ENCODE measurements around the gene RBM10.
A peak's percentile ranks its signal among the peaks of the same experiment; 100 is the strongest.

Gene RBM10

GRCh38 chrX:47177079-47177478 is 32.1 kb downstream of the RBM10 start:
- H3K4me1 ChIP-seq (ENCODE audit: insufficient read depth, low read length) = 0 out of 2 replicates have a peak, but pooled peaks cover 8% of the 10 kb centered on the region
- H3K9ac ChIP-seq (ENCODE audit: low read depth, low read length) = no peak overlapping the region
- peaks cover 20% of the 10 kb centered on the region for H3K36me3 ChIP-seq (ENCODE audit: insufficient read depth, low read length)
- H3K9me3 ChIP-seq (ENCODE audit: control insufficient read depth, insufficient read depth, low read length) = no peaks in the 10 kb centered on the region

DNA sequence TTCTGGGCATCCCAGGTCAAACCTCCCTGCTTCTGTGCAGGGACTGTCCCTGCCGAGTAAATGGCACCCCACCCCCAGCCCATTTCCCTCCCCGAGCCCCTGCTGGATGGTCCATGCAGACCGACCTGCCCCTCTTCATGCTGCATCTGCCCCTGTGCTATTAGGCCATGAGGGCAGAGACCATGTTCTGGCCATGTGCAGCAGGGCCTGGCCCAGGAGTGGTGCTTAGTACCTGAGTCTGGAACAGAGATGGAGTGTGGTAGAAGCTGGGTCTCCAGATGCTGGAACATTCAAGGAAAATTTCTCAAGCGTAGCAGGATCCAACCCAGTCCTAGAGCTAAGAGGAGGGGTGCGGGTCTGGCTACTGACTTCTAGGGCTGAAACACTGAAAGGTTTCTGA is 33.3 kb downstream of the RBM10 start:
- Histone ChIP-seq H3K9me3 (ENCODE audit: control insufficient read depth, insufficient read depth, low read length) (no peaks in the 10 kb centered on the region), H3K9ac (ENCODE audit: low read depth, low read length) (no peak overlapping the region), H3K36me3 (ENCODE audit: insufficient read depth, low read length) (peaks cover 17% of the 10 kb centered on the region), H3K4me1 (ENCODE audit: insufficient read depth, low read length) (0 out of 2 replicates have a peak, but pooled peaks cover 8% of the 10 kb centered on the region)

DNA sequence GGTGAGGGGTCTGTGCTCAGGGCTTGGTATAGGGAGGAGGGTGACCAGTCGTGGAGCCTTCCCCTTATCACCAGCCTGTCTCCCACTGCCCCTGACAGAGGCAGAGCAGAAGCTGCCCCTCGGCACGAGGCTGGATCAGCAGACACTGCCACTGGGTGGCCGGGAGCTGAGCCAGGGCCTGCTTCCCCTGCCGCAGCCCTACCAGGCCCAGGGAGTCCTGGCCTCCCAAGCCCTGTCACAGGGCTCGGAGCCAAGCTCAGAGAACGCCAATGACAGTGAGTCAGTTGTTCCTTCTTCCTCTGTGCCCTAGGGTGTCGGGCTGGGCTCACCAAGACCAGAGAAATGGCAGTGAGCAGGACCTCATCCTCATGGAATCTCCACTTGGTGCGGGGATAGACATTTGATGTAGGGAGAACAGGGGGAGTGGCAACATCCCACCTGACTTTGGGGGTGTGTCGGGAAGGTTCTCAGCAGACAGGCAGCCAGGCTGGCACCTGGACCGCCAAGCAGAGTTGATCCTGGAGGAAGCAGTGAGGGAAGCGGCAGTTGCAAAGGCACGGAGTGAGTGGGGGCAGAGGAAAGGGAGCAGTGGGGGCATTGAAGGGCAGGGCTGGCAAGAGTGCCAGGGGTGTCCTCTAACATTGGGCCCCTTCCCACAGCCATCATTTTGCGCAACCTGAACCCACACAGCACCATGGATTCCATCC is 34.4 kb downstream of the RBM10 start:
- Histone ChIP-seq H3K9ac (ENCODE audit: low read depth, low read length) (no peak overlapping the region), H3K4me1 (ENCODE audit: insufficient read depth, low read length) (0 out of 2 replicates have a peak, but pooled peaks cover 8% of the 10 kb centered on the region), H3K36me3 (ENCODE audit: insufficient read depth, low read length) (peaks cover 17% of the 10 kb centered on the region), H3K9me3 (ENCODE audit: control insufficient read depth, insufficient read depth, low read length) (no peaks in the 10 kb centered on the region)

DNA sequence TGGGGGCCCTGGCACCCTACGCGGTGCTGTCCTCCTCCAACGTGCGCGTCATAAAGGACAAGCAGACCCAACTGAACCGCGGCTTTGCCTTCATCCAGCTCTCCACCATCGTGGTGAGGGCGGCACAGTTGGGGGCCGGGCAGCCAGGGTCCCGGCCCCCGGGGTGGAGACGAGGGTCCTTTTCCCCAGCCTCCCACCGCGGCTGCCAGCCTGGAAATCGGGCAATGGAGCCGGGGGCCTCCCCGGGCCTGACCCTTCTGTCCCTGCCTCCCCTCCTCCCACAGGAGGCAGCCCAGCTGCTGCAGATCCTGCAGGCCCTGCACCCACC is 34.9 kb downstream of the RBM10 start:
- H3K4me1 ChIP-seq (ENCODE audit: insufficient read depth, low read length) = 0 out of 2 replicates have a peak, but pooled peaks cover 8% of the 10 kb centered on the region
- no peaks in the 10 kb centered on the region for H3K9me3 ChIP-seq (ENCODE audit: control insufficient read depth, insufficient read depth, low read length)
- H3K9ac ChIP-seq (ENCODE audit: low read depth, low read length) = no peak overlapping the region
- peaks cover 17% of the 10 kb centered on the region for H3K36me3 ChIP-seq (ENCODE audit: insufficient read depth, low read length)

- no peaks in the 10 kb centered on the region for H3K9me3 ChIP-seq (ENCODE audit: control insufficient read depth, insufficient read depth, low read length)
- peaks cover 17% of the 10 kb centered on the region for H3K36me3 ChIP-seq (ENCODE audit: insufficient read depth, low read length)
- no peak overlapping the region for H3K9ac ChIP-seq (ENCODE audit: low read depth, low read length)
- 0 out of 2 replicates have a peak, but pooled peaks cover 7% of the 10 kb centered on the region for H3K4me1 ChIP-seq (ENCODE audit: insufficient read depth, low read length)
Measured at GRCh38 chrX:47180346-47180745, 35.3 kb downstream of the RBM10 start.

DNA sequence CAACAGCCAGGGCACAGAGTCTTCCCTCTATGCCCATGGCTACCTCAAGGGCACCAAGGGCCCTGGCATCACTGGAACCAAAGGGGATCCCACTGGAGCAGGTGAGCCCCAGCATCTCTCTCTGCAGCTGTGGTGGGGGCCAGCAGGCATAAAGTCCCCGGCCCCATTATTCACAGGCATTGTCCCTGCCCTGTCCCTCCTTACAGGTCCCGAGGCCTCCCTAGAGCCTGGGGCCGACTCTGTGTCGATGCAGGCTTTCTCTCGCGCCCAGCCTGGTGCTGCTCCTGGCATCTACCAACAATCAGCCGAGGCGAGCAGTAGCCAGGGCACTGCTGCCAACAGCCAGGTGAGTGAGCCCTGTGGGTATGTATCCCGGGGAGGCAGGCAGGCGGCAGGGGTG is 36.3 kb downstream of the RBM10 start:
- Histone ChIP-seq H3K36me3 (ENCODE audit: insufficient read depth, low read length) (peaks cover 17% of the 10 kb centered on the region), H3K9me3 (ENCODE audit: control insufficient read depth, insufficient read depth, low read length) (no peaks in the 10 kb centered on the region), H3K9ac (ENCODE audit: low read depth, low read length) (no peak overlapping the region), H3K4me1 (ENCODE audit: insufficient read depth, low read length) (0 out of 2 replicates have a peak, but pooled peaks cover 4% of the 10 kb centered on the region)

DNA sequence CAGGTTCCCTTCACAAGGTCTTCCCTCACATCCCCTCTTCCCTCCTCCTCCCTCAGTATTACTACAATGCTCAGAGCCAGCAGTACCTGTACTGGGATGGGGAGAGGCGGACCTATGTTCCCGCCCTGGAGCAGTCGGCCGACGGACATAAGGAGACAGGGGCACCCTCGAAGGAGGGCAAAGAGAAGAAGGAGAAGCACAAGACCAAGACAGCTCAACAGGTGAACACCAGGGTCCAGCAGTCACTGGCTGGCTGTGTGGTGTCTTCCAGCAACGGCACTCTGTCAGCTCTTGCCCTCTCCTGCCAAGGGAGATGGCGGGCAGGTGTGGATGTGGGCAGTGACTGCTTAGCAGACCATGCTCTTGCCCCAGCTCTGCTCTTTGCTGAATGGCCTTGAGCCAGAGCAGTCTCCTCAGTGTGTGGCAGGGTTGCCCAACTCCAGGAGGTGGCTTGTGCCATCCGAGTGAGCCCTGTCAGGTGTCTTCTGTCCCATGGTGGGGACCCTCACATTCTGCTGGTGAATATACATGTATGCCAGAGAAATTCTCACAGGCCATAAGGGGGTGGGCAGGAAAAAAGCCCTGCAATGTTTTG is 37.2 kb downstream of the RBM10 start:
- H3K36me3 ChIP-seq (ENCODE audit: insufficient read depth, low read length) = peaks cover 12% of the 10 kb centered on the region
- H3K4me1 ChIP-seq (ENCODE audit: insufficient read depth, low read length) = no peaks in the 10 kb centered on the region
- H3K9me3 ChIP-seq (ENCODE audit: control insufficient read depth, insufficient read depth, low read length) = no peaks in the 10 kb centered on the region
- H3K9ac ChIP-seq (ENCODE audit: low read depth, low read length) = no peak overlapping the region

DNA sequence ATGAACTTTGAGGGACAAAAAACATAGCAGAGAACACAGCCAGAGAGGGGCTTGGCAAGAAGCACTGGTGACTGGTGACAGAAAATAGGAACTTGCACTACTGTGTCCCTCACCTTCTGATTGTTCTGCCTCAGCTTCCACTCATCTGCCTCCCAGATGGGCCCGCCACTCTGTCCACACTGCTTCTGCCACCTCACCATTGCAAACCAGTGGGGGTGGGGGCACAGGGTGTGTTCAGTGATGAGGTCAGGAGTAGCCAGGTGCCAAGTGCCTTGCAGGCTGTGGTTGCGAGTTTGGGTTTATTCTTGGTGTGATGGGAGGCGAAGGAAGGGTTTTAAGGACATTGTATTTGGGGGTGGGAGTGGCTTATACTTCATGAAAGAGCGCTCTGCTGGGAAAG is 39.5 kb downstream of the RBM10 start:
- Histone ChIP-seq H3K36me3 (ENCODE audit: insufficient read depth, low read length) (no peaks in the 10 kb centered on the region; the same call in none of the 2 replicates), H3K9me3 (ENCODE audit: control insufficient read depth, insufficient read depth, low read length) (no peaks in the 10 kb centered on the region), H3K9ac (ENCODE audit: low read depth, low read length) (no peak overlapping the region), H3K4me1 (ENCODE audit: insufficient read depth, low read length) (no peaks in the 10 kb centered on the region)

DNA sequence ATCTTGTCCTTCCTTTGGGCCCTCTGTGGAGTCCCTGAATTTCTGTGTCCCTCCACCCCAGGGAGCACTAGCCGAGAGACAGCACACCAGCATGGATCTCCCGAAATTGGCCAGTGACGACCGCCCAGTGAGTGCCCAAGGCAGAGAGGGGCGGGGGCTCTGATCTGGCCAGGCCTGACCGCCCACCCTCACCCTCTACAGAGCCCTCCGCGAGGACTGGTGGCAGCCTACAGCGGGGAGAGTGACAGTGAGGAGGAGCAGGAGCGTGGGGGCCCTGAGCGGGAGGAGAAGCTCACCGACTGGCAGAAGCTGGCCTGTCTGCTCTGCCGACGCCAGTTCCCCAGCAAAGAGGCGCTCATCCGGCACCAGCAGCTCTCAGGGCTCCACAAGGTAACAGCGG is 40.2 kb downstream of the RBM10 start:
- H3K9ac ChIP-seq (ENCODE audit: low read depth, low read length) = no peak overlapping the region
- H3K9me3 ChIP-seq (ENCODE audit: control insufficient read depth, insufficient read depth, low read length) = no peaks in the 10 kb centered on the region
- H3K36me3 ChIP-seq (ENCODE audit: insufficient read depth, low read length) = no peaks in the 10 kb centered on the region; the same call in none of the 2 replicates
- H3K4me1 ChIP-seq (ENCODE audit: insufficient read depth, low read length) = no peaks in the 10 kb centered on the region

DNA sequence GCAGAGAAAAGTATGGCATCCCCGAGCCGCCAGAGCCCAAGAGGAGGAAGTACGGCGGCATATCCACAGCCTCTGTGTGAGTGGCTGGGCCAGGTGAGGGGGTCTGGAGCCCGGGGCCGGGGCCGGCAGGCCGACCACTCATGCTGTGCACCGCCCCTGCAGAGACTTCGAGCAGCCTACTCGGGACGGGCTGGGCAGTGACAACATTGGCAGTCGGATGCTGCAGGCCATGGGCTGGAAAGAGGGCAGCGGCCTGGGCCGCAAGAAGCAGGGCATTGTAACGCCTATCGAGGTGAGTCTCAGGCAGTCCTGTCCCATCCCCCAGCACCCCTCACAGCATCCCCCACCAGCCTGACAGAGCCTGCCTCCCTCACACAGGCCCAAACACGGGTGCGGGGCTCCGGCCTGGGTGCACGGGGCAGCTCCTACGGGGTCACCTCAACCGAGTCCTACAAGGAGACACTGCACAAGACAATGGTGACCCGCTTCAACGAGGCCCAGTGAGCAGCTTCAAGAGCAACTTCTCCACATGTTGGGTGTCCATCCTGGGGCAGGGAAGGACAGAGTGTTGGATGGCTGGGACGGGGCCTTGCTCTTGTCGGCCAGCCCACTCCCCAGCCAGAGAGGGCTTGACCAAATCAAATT is 41.2 kb downstream of the RBM10 start:
- Histone ChIP-seq H3K4me1 (ENCODE audit: insufficient read depth, low read length) (no peaks in the 10 kb centered on the region), H3K36me3 (ENCODE audit: insufficient read depth, low read length) (no peaks in the 10 kb centered on the region; the same call in none of the 2 replicates), H3K9me3 (ENCODE audit: control insufficient read depth, insufficient read depth, low read length) (no peaks in the 10 kb centered on the region), H3K9ac (ENCODE audit: low read depth, low read length) (no peak overlapping the region)

GRCh38 chrX:47187106-47187677 is 42.2 kb downstream of the RBM10 start:
- H3K9me3 ChIP-seq (ENCODE audit: control insufficient read depth, insufficient read depth, low read length) = no peaks in the 10 kb centered on the region
- H3K36me3 ChIP-seq (ENCODE audit: insufficient read depth, low read length) = no peaks in the 10 kb centered on the region; the same call in none of the 2 replicates
- no peaks in the 10 kb centered on the region for H3K4me1 ChIP-seq (ENCODE audit: insufficient read depth, low read length)
- no peak overlapping the region for H3K9ac ChIP-seq (ENCODE audit: low read depth, low read length)

DNA sequence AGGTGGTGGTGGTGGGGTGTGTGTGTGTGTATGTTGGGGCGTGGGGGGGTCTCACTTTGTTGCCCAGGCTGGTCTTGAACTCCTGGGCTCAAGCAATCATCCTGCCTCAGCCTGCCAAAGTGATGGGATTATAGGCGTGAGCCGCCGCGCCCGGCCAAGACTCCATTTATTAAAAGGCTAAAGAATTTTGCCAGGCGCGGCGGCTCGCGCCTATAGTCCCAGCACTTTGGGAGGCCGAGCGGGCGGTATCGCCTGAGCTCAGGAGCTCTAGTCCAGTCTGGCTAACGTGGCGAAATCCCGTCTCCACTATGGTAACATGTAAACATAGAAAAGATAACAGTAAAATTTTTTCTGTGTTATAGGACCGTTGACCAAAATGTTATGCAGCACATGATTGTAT is 44.9 kb downstream of the RBM10 start:
- H3K4me1 ChIP-seq (ENCODE audit: insufficient read depth, low read length) = peaks cover 4% of the 10 kb centered on the region
- no peaks in the 10 kb centered on the region; the same call in none of the 2 replicates for H3K36me3 ChIP-seq (ENCODE audit: insufficient read depth, low read length)
- peak overlapping the region; percentile 14; the same call in 1 of the 2 replicates for H3K9ac ChIP-seq (ENCODE audit: low read depth, low read length)
- no peaks in the 10 kb centered on the region for H3K9me3 ChIP-seq (ENCODE audit: control insufficient read depth, insufficient read depth, low read length)

DNA sequence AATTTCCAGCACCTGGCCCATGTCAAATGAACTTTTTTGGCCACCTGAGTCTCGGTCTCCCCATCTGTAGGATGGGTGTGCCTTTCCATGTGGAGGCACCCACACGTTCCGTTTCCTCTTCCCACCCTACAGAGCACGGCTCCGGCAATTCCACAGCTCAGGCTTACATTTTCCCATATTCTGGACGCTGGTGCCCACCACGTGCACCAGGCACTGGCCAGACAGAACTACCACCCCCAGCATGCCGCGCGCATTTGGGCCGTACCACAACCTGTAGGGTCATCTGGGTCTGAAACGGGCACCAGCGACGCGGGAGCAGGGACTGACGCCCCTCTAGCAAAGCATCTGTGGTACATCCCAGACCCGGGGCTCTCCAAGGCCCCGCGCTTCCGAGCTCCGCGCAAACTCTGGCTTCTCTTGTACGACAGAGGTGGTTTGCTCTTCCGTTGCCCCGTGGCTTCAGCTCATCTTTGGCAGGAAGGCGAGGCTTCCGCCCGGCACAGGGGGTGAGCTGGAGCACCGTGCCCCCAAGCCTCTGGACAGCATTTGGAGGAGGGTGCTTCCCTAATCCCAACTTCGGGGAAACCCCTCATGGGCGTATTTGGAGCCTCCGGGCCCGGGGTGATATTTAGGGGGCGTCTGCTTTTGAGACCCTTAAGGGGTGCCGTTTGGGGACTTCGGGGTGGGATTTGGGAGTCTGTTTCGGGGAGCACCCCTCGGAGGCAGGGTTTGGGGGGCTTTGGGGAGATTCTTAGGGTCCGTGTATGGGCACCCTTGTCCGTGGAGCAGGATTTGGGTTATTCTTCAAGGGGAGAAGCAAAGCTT is 45.6 kb downstream of the RBM10 start:
- Histone ChIP-seq H3K9me3 (ENCODE audit: control insufficient read depth, insufficient read depth, low read length) (no peaks in the 10 kb centered on the region), H3K9ac (ENCODE audit: low read depth, low read length) (peak overlapping the region; percentile 81), H3K4me1 (ENCODE audit: insufficient read depth, low read length) (peaks cover 7% of the 10 kb centered on the region), H3K36me3 (ENCODE audit: insufficient read depth, low read length) (no peaks in the 10 kb centered on the region; the same call in none of the 2 replicates)

GRCh38 chrX:47191331-47191730 is 46.3 kb downstream of the RBM10 start:
- Histone ChIP-seq H3K4me1 (ENCODE audit: insufficient read depth, low read length) (peaks cover 14% of the 10 kb centered on the region), H3K9me3 (ENCODE audit: control insufficient read depth, insufficient read depth, low read length) (no peaks in the 10 kb centered on the region), H3K36me3 (ENCODE audit: insufficient read depth, low read length) (peaks cover 3% of the 10 kb centered on the region), H3K9ac (ENCODE audit: low read depth, low read length) (peak overlapping the region; percentile 81)
